Measurements from ENCODE around the gene IPPK.
"Not testable (repeated sequence)": the region's sequence is repeated elsewhere in the genome, so short reads cannot be mapped to it uniquely, and the experiment has no call there.

IPPK gene

DNA sequence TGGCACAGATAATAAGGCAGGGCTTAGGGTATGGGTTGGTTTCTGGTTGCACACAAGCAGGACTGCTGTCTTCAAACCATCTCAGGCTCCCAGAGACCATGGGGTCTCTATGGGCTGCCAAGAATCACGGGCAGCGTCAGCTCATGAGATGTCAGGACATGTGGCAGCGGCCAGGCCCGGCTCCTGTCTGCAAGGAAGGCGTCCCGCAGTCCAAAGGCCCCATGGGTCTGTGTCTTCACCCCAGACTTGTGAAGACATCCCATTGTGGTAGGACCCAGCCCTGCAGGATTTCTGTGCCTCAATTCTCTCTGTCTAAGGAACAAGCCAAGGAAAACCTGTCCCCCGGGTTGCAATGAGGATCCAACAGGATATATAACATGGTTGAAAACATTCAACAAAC, 32.6 kb downstream of the IPPK start:
- no peak for DNase-seq

DNA sequence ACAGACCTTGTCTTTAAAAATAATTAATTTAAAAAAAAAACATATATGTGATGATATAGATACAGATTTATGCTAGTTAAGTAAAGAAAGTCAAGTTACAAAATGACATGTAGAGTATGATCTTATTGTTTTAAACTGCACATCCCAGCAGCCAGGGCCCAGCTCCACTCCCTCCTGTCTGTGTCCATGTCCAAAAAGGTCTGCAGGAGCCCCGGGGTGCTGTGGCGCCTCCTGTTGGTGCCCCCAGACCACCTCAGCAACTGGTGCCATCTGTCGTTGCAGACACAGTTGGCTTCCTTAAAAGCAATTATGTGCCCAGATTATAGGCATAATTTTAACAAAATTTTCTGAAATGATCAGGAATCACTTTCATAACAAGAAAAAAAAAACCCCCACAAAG, 33.3 kb downstream of the IPPK start:
- no peak for DNase-seq

DNA sequence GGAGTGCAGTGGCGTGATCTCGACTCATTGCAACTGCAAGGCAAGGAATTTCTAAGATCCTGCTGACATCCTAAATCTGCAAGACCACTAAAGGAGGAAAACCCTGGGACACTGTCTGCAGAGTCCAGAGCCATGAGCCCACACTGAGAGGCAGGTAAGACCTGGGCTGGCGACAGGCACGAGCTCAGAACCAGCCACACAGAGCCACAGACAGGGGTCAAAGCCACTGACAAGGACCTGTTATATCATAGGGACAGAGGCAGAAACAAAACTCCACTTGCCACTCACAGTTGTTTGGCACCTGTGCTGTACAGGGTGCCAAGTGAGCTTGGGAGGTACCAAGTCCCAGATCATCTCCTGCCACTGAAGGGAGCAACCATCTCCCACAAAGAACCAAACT, 34.2 kb downstream of the IPPK start:
- DNase-seq, result no peak

DNA sequence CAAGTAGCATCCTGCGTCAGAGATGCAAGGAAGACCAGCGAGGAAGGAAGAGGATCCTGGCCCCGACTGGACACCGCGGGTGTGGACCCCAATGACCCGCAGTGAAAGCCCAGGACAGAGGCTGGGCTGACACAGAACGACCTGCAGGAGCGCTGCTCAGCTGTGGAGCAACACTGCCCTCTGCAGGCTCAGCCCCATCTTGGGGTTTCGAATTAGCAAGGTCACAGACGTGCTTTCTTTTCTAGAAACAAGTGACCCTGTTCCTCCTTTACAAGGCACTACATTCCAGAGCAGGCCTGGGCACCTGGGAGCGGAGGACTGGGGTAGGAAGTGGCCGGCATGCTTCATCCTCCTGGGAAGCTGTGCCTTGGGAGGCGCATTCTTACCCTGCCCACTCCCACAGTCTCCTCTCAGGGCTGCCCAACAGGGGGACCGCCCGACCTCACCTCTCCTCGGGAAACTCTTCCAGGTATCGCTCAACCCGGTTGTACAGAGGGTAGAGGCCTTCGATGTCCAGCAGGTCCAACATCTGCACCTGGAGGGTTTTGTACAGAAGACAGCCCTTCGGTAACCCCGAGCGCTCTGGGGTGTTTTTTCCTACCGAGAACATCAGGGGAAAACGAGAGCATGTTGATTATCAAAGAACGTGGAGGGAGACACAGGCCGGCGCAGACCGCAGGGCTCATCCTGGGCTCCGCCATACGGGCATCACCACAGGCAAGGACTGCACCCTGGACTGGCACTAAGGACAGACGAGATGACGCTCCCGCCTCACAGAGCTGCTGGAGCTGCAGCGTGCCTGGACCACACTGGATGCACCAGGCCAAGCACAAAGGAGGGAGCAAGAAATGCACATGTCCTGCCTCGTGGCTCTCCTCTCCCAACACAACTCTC, 35.0 kb downstream of the IPPK start:
- peak in 4 of 5 experiments; percentile 33 to 66 (median 46) for DNase-seq

DNA sequence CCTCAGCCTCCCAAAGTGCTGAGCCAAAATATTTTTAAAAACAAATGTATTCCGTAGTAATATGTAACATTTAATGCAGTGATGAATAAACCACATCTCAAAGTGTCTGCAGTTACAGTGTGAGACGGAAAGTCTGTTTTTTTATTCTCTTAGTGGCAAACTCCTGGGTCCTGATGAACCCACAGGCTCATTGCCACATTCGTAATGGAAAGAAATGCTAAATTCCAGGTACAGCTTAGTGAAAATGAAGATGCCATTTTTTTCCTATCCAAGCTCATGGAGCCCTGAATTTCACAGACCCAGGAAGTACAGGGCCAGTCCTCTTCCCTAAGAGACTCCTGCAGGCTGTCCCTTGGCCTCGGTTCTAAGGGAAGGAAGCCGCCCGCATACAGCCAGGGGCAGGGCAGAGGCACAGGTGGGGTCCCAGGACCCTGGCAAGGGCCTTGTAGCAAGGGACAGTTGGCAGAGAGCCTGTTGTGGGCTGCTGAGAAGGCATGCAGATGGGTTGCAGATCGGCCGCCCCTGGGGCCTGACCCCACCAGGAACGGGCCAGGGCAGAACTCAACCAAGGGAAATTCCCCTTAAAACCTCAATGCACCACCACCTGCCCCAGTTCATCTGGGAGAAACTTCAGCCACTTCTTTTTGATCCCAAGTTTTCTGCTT, 36.2 kb downstream of the IPPK start:
- no peak for DNase-seq

DNA sequence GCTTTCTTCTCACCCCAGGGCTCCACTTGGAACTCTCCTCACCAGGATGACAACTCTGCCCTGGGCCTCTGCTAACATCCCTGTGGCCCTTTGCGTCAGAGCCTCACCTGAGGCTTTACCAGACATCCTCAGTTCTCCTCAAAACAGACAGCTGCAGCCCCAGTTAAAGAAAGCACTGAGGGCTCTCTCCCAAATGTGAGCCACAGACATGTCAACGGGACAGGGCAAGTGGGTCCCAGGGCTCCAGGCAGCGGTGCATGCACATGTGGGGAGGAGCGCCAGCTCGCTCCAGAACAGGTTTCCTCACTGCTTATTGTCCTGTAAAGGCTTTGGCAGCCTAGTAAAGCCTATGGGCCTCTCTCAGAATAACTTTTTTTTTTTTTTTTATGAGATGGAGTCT, 37.3 kb downstream of the IPPK start:
- DNase-seq, result no peak

DNA sequence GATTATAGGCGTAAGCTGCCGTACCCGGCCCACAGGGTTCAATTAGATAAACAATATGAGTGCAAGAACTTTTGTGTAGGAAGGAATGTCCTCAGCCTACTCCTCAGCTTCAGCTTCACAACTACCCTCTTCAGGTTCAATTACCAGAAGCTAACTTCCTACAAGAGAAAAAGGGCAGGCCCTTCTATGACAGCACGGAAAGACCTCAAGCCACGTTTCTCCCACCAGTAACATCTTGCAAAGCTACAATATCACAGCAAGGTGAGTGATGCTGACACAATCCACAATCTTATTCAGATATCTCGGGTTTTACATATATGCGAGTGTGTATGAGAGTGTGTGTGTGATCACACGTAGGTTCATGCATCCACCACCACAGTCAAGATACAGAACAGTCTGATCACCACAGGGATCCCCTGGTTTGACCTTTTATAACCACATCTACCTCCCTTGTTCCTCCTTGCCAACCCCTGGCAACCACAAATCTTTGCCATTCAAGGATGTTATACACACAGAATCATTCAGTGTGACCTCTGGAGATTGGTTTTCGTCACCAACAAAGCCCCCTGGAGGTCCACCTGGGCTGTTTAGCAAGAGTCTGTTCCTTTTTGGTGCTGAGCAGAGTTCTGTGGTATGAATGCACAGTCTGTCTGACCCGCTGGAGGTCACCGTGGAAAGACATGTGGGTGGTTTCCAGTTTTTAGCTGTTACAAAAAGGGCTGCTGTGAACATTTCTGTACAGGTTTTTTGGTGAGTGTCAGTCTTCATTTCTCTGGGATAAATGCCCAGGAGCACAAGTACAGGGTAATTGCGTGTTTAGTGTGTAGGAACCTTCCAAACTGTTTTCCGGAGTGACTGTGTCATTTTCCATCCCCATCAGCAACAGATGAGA, 38.2 kb downstream of the IPPK start:
- DNase-seq, result peak in 1 of 5 experiments; percentile 73

DNA sequence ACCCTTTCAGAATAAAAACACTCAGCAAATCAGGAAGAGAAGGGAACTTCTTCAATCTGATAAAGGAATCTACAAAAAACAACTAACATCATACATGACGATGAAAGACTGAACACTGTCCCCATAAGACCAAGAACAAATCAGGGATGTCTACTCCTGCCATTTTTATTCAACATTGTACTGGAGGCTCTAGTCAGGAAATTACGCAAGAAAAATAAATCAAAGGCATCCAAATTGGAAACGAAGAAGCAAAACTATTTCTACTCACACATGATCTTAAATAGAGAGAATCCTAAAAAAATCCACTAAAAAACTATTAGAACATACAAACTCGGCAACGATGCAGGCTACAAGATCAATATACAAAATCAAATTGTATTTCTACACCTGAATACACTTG, 42.3 kb downstream of the IPPK start:
- no peak for DNase-seq

DNA sequence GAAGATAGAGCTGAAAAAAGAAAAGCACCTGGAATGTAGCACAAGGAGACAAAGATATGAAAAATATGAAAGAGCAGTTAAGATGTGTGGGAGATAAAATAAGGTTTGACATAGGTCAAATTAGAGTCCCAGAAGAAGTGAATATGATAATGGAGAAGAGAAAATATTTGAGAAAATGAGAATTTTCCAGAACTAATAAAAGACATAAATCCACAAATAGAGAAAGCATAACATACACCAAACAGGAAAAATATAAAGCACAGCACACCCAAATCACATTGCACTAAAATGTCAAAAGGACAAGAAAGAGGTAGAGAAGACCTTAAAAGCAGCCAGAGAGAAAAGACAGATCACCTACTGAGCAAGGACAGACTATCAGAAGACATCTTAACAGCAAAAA, 43.4 kb downstream of the IPPK start:
- no peak for DNase-seq

DNA sequence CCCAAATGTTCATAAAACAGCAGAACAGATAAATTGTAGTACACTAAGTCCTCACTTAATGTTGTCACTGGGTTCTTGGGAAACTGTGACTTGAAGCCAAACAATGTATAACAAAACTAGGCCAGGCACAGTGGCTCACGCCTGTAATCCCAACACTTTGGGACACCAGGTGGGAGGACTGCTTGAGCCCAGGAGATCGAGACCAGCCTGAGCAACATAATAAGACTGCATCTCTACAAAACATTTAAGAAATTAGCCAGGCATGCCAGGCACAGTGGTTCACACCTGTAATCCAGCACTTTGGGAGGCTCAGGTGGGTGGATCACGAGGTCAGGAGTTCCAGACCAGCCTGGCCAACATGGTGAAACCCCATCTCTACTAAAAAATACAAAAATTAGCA, 46.0 kb downstream of the IPPK start:
- DNase-seq, result not testable (repeated sequence)

DNA sequence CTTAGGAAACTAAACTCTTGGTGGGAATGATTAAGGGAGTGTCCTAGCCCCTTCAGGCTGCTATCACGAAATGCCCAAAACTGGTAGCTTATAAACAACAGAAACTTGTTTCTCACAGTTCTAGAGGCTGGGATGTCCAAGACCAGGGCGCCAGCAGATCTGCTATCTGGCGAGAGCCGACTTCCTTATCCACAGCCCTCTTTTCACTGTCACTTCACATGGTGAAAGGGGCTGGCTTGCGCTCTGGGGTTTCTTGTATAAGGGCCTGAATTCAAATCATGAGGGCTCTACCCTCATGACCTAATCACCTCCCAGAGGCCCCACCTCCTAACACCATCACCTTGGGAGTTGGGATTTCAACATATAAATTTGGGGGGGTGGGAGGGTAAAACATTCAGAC, 49.1 kb downstream of the IPPK start:
- no peak for DNase-seq

DNA sequence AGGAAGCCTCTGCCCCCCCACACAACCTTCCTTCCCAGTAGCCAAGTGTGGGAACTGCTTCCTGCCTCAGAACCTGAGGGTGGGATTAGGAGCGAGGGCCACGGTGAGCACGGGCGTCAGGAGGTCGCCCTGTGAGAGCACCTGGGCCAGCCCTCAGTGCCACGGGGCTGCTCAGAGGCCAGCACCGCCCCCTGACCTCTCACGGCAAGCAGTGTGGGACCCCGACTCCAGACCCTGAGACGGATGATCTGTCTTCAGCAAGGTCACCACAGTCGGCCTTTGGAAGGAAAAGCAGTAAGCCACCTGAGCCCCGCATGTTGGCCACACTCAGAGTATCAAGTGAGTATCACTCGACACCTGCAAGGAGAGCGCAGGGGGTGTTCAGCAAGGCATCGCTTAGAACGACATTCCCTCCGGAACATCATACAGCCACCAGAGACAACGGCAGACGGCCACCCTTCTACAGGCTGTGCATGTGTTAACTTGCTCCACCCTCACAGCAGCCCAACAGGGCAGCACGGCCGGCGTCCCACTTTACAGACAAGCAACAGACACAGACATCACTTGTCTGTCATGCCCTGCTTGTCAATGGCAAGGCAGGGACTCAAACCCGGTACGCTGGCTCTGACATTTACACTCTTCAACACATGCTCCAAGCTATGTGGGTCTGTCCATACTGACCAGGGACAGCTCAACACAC, 50.2 kb downstream of the IPPK start:
- DNase-seq, result no peak

DNA sequence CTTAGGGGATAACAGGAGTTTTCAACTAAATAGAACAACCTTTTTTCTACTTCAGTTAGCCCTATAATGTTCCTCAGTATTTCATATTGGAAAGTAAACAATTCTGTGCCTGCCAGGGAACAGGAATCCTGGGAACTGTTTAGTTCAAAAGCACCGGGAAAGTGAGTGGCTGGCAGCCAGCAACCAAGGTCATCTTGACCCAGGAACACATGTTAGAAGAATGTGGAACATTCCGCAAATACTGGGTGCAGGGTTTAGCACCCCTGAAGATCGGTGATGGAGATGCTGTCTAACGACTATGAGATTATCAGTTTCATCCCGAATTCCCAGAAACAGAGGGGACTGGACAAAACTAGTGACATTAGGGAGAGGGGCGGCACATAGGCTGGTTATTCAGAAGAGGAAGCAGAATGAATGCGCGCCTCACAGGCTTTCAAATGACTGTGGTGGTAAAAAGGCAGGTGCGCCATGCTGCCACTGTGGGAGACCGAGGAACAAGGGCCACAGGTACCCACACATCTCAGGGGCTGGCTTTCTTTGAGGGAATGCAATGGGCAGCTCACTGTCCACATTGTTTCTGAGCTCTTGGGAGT, 51.2 kb downstream of the IPPK start:
- DNase-seq, result no peak

DNA sequence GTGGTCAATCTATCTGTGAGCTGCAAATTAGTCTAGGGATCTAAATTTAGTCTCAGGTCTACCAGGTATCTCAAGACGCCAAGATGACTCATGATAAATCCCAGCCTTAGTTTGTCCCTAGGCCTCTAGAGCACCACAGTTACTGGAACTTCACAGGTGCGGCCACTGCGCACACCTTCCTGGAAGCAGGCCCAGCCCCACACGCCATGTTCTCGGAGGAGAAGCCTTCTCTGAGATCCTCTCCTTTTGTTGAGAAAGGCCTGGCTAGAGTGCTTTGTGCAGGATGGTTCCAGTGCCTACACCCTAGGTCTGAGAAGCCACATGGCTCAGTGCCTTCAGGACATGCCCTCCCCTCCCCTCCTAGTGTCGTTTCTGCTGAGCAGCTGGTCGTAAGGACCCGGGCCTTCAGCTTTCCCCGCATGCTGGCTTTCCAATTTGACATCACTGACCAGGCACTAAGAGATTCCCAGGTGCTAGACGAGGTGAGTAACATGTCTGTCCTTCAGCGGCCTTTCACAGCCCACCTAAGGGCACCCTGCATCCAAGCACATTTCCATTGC, 51.9 kb downstream of the IPPK start:
- no peak for DNase-seq

DNA sequence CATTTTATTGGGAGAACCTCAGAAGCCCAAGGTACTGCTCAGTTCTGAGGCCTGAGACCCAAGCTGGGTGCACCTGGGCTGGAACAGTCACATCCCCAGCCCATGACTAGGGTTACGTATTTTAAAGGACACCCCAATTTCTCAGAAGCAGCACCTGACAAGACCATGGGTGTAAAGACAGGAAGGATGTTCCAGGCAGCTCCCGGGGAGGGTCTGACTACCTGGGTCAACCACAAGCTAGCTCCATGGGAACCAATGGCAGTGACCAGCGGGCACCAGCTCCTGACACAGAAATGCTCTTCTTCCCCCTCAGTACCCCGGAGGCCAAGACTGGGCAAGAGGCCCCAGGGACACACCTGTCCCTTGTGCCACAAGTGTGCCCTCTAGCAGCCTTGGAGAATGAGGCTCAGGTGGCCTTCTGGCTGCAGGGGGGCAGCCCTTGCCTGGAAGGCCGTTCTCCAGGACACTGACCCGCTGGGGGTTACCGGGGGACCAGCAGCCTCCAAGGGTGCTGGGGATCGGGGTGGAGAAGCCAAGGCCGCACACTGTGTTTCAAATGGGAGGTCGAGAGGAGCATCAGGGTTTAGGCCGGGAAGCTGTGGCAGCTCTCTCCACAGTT, 52.6 kb downstream of the IPPK start:
- DNase-seq, result no peak

DNA sequence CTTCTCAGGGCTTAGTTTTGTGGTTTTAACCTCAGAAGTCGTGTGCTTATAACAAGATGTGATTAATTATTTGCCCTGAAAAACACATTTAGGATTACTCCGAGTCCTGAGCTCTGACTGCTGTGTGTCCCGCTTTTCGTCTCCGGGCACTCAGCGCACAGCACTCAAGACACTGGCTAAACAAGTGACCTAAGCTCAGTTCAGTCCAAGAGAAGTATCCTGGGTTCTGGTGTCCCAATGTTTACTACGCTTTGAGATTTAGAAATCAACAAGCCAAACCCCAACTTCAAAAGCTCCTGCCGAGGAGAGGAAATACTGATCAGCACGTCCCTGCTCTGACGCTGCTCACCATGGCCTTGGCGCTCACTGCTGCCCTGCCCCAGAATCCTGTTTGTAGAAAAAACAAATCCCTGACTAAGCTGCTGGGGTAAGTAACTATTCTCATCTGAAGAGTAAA, 53.2 kb downstream of the IPPK start:
- DNase-seq, result no peak

DNA sequence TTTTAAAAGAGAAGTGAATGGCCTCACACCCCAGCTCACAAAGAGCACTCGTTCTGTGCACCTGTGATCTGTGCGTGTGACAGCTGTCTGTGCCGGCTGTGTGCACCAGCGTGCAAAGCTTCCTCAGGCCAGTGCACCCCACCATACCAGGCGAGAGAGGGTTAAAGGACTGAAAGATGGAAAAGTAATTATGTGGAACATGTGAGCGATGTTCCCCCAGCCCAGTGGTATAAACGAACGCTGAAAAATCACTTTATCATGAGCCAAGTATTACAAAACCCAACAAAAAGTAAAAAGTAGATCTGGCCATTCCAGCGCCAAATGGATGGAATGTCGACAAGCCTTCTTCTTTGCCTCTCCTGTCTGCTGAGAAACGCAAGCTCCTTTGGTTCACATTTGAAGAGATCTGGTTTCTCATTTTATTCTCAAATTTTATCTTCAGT, 53.7 kb downstream of the IPPK start:
- DNase-seq, result no peak

DNA sequence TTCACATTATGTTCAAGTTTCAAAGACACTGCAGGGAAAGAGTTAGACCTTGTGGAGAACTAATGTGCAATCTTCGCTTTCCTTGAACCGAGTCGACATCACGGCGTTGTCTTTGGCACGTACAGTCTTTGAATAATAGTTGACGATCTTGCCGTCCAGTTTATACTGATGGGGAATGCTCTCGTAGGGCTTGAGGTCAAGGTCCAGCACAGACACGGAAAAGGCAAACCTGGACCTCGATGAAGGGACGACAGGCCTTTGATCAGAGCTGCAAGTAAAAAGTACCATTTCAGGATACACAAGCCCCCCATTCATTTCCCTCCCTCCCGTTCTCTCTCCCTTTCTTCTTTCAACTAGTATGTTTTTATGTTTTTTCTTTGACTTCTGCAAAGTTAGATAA, 54.1 kb downstream of the IPPK start:
- no peak for DNase-seq

DNA sequence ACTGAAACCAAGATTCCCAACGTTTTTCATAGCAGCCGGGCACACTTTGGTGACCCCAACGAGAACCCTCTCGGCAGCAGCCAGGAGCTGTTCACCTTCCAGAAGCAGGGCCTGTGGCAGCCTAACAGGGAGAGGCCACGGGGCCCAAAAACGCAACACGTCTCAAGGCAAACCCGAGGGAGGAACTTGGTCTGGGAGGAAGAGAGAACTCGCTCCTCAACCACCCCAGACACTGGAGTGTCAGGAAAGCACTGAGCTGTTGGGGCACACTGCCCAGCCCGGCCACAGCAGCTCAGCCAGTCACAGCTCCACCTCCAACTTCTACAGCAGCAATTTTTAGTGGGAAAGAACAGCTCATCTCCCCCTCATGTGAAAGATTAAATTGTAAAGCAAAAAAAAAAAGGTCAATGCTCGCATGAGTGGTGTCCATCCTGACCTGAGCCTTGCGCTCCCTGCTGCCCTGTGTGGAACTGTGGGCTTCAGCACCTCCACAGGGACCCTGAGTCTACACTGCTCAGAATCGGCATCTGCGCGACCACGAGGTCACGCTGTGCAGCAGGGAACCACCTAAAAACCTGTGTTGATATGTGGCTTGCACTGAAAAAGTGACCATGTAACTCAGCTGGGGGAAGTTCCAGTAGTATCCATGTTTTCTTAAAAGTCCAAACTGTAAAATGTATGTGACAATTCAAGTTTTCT, 55.0 kb downstream of the IPPK start:
- no peak for DNase-seq

DNA sequence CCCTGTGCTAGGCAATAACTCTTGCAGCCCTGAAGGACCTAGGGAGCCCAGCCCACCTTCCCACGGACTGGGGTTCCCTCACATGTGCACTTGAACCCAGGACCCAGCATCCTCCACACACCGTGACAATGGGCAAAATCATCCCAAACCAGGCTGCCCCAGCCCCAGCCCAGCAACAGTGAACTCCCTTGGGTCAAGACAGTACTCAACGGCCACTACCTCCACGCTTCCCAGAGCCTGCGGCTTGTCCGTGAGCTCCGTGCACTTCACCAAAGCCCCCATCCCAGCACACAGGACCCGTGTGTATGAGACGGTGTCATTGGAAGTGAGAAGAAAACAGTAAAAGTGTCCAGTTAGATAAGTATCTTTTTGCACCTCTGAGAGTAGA, 55.8 kb downstream of the IPPK start:
- no peak for DNase-seq
